SU-DHL-6 (cell line): Measurements from ENCODE around the gene NAT16.

Experiments used
- CTCF ChIP-seq: fragments of 200-600 bp; sonication (generic); IDR thresholded peaks from one replicate; pipeline ENCODE4 v1.5.1; 2017; ENCODE audit warnings: antibody characterized with exemption, mild to moderate bottlenecking, low read length, moderate library complexity; ENCODE audit not compliant: insufficient read depth, poor library complexity, severe bottlenecking
- EZH2phosphoT487 ChIP-seq: fragments of 200-600 bp; sonication (generic), shearing (Covaris generic); conservative IDR thresholded peaks from 2 replicates; pipeline ENCODE4 v1.6.1; 2018; ENCODE audit warnings: mild to moderate bottlenecking, antibody characterized with exemption, low read length, moderate library complexity, mixed read lengths

GRCh38 chr7:101123703-101124068 is 56.4 kb downstream of the NAT16 start:
- no peak for TF ChIP-seq CTCF
- no peak for TF ChIP-seq EZH2phosphoT487
